ENCODE measurements around the gene ASB11. TPM values are rescaled to one million over a fixed set of nuclear protein-coding genes. Genes with fewer than 3 reads are reported as not detected.

The ASB11 gene, protein sequence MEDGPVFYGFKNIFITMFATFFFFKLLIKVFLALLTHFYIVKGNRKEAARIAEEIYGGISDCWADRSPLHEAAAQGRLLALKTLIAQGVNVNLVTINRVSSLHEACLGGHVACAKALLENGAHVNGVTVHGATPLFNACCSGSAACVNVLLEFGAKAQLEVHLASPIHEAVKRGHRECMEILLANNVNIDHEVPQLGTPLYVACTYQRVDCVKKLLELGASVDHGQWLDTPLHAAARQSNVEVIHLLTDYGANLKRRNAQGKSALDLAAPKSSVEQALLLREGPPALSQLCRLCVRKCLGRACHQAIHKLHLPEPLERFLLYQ
- total RNA-seq (ENCODE audit: low replicate concordance), result not detected in 2 replicates

DNA sequence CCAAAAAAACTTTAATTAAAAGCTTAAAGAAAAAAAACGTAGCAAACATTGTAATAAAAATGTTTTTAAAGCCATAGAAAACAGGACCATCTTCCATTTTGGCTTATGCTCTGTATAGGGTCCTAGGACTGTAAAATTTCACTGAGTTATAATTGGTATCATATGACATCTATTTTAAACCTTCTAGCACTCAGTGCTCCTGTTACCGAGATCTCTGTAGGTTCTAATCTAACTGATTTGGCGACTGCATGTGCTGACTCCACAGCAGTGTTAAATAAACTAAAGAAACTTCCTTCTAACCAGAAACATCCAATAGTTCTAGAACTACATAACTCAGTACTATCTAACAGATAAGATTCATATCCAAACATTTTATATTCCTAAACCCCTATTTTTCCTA, at the start of gene ASB11:
Gene ASB11 (minus strand): TSS at position 132 of the 400 bp plus-strand sequence. CDS start 35 bp downstream, at position 97.
- no peak within 1 kb of the TSS for H3K4me3 ChIP-seq (ENCODE audit: low read depth, low read length)
- TF ChIP-seq, protein P1, sequence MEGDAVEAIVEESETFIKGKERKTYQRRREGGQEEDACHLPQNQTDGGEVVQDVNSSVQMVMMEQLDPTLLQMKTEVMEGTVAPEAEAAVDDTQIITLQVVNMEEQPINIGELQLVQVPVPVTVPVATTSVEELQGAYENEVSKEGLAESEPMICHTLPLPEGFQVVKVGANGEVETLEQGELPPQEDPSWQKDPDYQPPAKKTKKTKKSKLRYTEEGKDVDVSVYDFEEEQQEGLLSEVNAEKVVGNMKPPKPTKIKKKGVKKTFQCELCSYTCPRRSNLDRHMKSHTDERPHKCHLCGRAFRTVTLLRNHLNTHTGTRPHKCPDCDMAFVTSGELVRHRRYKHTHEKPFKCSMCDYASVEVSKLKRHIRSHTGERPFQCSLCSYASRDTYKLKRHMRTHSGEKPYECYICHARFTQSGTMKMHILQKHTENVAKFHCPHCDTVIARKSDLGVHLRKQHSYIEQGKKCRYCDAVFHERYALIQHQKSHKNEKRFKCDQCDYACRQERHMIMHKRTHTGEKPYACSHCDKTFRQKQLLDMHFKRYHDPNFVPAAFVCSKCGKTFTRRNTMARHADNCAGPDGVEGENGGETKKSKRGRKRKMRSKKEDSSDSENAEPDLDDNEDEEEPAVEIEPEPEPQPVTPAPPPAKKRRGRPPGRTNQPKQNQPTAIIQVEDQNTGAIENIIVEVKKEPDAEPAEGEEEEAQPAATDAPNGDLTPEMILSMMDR (IDR thresholded peaks at IDR 0.05; ENCODE audit: insufficient read depth, low read length), result no peak
- DNase-seq (ENCODE audit: low read depth), result no peak

- TF ChIP-seq, protein P1 (IDR thresholded peaks at IDR 0.05; ENCODE audit: insufficient read depth, low read length), result no peak
- H3K4me3 ChIP-seq (ENCODE audit: low read depth, low read length), result no peak overlapping the region
- peak; percentile 55 for DNase-seq (ENCODE audit: low read depth)
Measured at GRCh38 chrX:15359701-15360100, 44.3 kb upstream of the ASB11 start.

- no peak overlapping the region for H3K4me3 ChIP-seq (ENCODE audit: low read depth, low read length)
- TF ChIP-seq, protein P1 (IDR thresholded peaks at IDR 0.05; ENCODE audit: insufficient read depth, low read length), result no peak
- DNase-seq (ENCODE audit: low read depth), result no peak
Measured at GRCh38 chrX:15358533-15358932, 43.1 kb upstream of the ASB11 start.

- H3K4me3 ChIP-seq (ENCODE audit: low read depth, low read length), result no peak overlapping the region
- TF ChIP-seq, protein P1 (IDR thresholded peaks at IDR 0.05; ENCODE audit: insufficient read depth, low read length), result no peak
- peak; percentile 81 for DNase-seq (ENCODE audit: low read depth)
Measured at GRCh38 chrX:15356444-15356843, 41.0 kb upstream of the ASB11 start.

DNA sequence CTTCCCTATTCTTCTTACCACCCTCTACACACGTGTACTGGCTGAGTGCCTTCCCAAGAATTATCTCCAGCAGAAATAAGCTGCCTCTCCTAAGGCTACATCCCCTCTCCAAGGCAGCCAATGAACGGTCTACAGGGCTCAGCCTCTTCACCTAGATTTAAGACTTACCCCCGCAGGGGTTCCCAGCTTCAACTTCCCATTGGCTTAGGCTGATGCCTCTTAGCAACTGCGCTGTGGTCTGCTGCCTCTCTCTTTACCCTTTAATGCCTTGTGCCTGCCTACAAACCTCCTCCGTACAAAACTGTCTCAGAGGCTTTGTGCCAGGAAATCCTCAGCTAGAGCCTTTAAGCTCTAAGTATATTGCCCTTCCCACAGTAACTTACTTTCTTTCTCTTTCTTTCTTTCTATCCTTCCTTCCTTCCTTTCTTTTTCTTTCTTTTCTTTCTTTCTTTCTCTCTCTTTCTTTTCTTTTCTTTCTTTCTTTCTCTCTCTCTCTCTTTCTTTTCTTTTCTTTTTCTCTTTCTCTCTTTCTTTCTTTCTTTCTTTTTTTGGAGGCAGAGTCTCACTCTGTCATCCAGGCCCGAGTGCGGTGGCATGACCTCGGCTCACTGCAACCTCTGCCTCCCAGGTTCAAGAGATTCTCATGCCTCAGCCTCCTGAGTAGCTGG, 35.0 kb upstream of the ASB11 start:
- no peak overlapping the region for H3K4me3 ChIP-seq (ENCODE audit: low read depth, low read length)
- TF ChIP-seq, protein P1 (IDR thresholded peaks at IDR 0.05; ENCODE audit: insufficient read depth, low read length), result no peak
- no peak for DNase-seq (ENCODE audit: low read depth)

DNA sequence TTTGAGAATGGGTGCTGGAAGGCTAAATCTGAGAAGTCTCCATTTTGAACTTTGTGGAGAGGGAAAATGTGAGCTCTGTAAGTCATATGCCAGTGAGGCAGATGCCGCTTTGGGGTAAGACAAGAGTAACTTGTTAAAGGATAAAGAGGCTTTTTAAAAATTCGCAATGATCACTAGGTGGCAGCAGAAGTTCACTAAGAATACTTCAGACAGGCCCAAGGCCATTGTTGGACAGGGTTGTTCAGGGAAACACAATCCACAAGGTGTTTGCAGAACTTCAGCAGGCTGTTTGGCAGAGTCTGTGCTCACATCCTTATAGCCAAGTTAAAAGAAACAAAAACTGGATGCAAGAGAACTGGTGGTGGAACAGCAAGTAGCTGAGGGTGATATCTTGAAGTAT, 33.6 kb upstream of the ASB11 start:
- DNase-seq (ENCODE audit: low read depth), result peak; percentile 89
- TF ChIP-seq, protein P1 (IDR thresholded peaks at IDR 0.05; ENCODE audit: insufficient read depth, low read length), result peak; percentile 61
- H3K4me3 ChIP-seq (ENCODE audit: low read depth, low read length), result no peak overlapping the region
